ENCODE results near the gene SLC12A7.

DNA sequence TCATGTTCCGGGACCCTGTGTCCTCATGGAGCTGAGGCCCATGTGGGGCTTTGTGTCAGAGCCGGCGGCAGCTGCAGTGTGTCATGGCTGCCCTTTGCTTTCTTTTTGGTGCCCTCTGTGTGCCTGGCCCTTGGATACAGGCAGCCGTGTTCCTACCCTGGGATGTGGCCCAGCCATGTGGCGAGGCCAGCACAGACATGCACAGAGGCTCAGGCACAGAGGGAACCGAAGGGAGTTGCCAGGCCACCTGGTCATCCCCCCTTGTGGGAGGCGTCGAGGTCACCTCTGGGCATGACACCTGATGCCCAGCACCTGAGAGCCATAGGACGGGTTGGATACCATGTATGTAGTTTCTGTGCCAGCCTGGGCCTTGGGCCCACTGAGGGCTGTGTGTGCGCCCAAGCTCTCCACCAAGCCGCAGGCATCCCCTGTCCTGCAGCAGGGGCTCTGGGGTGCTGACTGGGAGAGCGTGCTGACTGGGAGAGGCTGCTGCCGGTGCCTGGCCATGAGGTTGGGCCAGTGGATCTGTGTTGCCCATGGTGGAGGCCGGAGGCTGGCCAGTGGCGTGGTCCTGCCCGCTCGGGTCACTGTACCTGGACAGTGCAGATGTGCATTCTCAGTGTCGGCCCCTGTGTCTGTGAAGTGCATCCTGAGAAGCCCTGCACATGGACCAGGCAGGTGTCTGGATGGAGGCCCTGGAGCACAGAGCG, 98.5 kb downstream of the SLC12A7 start:
- TF ChIP-seq, protein P1, sequence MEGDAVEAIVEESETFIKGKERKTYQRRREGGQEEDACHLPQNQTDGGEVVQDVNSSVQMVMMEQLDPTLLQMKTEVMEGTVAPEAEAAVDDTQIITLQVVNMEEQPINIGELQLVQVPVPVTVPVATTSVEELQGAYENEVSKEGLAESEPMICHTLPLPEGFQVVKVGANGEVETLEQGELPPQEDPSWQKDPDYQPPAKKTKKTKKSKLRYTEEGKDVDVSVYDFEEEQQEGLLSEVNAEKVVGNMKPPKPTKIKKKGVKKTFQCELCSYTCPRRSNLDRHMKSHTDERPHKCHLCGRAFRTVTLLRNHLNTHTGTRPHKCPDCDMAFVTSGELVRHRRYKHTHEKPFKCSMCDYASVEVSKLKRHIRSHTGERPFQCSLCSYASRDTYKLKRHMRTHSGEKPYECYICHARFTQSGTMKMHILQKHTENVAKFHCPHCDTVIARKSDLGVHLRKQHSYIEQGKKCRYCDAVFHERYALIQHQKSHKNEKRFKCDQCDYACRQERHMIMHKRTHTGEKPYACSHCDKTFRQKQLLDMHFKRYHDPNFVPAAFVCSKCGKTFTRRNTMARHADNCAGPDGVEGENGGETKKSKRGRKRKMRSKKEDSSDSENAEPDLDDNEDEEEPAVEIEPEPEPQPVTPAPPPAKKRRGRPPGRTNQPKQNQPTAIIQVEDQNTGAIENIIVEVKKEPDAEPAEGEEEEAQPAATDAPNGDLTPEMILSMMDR (IDR thresholded peaks at IDR 0.05; ENCODE audit: insufficient read depth, low read depth, low read length), result no peak
- TF ChIP-seq EZH2 (IDR thresholded peaks at IDR 0.05; ENCODE audit: insufficient read depth, low read length), result no peak

All from astrocyte (in vitro differentiated cells and primary cell).